ENCODE measurements around the gene PTX4. TPM values are rescaled to one million over a fixed set of nuclear protein-coding genes. Genes with fewer than 3 reads are reported as not detected.

The PTX4 gene
- total RNA-seq, 4 donors from 2014 or later = 0.40 TPM; not detected in 3

DNA sequence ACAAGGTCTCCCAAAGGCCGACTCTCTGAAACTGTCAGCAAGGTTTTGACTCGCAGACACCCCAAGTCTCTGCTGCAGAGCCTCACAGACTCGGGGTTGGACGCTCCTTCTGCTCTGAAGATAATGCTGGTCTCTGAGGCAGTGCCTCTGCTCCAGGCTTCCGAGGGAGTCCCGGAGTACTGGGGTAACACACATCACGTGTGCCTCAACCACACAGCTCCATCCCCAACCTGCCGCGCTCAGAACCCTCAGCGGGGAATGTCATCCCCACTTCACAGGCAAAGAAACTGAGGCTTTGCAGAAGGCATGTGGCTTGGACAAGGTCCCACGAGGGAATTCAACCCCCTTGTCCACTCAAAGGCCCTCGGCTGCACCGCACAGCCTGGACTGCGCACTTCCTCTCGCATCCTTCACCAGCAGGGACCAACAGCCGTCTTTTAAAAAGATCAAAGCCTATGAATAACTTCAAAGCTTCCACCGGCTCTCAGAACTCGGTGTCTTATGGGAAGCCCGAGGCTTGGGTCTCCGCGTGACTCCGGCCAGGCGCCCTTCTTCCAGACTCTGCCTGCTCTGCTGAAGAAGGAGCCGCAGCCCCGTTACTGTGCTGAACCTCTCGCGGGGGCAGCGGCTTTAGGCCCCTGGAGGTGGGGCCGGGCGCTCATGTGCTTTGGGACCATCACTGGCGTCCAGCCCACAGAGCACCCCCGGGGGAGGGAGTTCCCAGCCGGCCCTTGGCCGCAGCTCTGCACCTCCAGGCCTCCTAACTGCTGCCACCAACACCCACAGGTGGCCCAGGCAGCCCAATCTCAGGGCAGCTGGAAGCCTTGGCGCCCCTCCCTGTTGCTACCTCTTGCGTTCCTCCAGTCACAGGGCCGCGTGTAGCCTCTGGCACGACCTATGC lies 46.9 kb upstream of the PTX4 start:
- WGBS, 2 donors (ENCODE audit: low coverage in 1 of 2) = 56 to 60% methylated on average over 11 of the region's 39 CpGs
- Histone ChIP-seq H3K4me1 (peaks cover 0 to 88% (median 31%) of the 10 kb centered on the region in 3 donors), H3K9me3 (no peaks in the 10 kb centered on the region), H3K27ac (peak overlapping the region in 3 of 4 donors; percentile 83 to 92 (median 90)), H3K36me3 (peaks cover 0 to 57% of the 10 kb centered on the region in 2 donors), H3K4me3 (peak overlapping the region; percentile 46 to 67), H3K27me3 (no peaks in the 10 kb centered on the region)
- ATAC-seq = no peak
- no peak for TF ChIP-seq POLR2AphosphoS5 (IDR thresholded peaks at IDR 0.05)
- TF ChIP-seq POLR2A (IDR thresholded peaks at IDR 0.05) = no peak
- TF ChIP-seq, protein P1, sequence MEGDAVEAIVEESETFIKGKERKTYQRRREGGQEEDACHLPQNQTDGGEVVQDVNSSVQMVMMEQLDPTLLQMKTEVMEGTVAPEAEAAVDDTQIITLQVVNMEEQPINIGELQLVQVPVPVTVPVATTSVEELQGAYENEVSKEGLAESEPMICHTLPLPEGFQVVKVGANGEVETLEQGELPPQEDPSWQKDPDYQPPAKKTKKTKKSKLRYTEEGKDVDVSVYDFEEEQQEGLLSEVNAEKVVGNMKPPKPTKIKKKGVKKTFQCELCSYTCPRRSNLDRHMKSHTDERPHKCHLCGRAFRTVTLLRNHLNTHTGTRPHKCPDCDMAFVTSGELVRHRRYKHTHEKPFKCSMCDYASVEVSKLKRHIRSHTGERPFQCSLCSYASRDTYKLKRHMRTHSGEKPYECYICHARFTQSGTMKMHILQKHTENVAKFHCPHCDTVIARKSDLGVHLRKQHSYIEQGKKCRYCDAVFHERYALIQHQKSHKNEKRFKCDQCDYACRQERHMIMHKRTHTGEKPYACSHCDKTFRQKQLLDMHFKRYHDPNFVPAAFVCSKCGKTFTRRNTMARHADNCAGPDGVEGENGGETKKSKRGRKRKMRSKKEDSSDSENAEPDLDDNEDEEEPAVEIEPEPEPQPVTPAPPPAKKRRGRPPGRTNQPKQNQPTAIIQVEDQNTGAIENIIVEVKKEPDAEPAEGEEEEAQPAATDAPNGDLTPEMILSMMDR (IDR thresholded peaks at IDR 0.05) = no peak

DNA sequence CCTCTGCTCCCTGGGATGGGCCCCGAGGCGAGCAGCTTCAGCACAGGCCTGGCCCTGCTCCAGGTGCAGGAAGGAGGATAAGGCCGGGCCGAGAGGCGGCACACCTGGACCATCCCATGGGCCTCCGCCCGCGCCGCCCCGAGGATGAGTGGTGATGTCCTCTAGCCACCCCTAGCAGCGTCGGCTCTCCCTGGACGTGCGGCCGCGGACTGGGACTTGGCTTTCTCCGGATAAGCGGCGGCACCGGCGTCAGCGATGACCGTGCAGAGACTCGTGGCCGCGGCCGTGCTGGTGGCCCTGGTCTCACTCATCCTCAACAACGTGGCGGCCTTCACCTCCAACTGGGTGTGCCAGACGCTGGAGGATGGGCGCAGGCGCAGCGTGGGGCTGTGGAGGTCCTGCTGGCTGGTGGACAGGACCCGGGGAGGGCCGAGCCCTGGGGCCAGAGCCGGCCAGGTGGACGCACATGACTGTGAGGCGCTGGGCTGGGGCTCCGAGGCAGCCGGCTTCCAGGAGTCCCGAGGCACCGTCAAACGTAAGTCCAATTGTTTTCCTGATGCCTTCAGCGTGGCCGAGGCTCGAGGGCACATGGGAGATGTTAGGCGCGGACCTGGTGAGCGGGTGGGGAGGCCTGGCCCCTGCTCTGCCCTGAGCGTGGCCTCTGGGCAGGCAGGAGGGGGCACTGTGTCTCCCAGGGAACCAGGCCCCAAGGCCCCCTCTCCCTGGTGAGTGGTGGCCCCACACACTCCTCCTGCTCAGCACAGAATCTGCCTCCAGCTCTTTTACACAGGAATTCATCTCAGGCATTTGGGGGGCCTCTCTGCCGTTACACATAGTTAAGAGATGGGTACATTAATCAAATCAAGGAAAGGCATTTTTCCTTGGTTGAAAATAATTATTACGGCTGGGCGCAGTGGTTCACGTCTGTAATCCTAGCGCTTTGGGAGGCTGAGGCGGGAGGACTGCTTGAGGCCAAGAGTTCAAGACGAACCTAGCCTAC lies 45.6 kb upstream of the PTX4 start:
- no peak for ATAC-seq
- Histone ChIP-seq H3K36me3 (peaks cover 0 to 44% of the 10 kb centered on the region in 2 donors), H3K4me3 (peak overlapping the region; percentile 46 to 67), H3K27me3 (no peaks in the 10 kb centered on the region), H3K27ac (peak overlapping the region; percentile 74 to 92 (median 86)), H3K4me1 (peaks cover 0 to 85% (median 36%) of the 10 kb centered on the region in 3 donors), H3K9me3 (no peaks in the 10 kb centered on the region)
- 39 to 45% methylated on average over 5 to 7 of the region's 57 CpGs for WGBS, 2 donors (ENCODE audit: low coverage in 1 of 2)
- TF ChIP-seq, protein P1 (IDR thresholded peaks at IDR 0.05) = no peak
- TF ChIP-seq EP300 (IDR thresholded peaks at IDR 0.05) (no peak), POLR2A (IDR thresholded peaks at IDR 0.05) (no peak), POLR2AphosphoS5 (IDR thresholded peaks at IDR 0.05) (no peak)

DNA sequence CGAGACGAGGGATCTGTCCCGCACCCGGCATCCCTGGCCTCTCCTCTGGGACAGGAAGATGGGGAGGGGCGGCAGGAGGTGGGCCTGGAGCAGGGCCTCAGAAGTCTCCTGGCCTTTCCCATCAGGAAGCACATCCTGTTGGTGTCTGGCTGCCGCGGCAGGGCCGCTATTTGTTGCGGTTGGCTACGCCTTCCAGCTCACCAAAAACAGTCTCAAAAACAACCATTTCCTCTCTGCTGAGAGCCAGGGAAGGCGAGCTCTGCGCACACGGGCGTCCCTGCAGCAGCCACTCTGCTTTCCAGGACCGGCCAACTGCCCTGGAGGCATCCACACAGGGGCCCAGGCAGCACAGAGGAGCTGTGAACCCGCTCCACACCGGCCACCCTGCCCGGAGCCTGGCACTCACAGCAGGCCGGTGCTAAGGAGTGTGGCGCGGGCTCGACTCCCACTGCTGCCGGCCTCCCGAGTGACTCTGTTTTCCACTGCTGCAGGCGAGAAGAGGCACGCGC lies 44.8 kb upstream of the PTX4 start, which contains the start of gene TMEM204:
Gene TMEM204 (plus strand): TSS at position 224 of the 509 bp plus-strand sequence. CDS start 610 bp downstream, outside the sequence.
- Histone ChIP-seq H3K9me3 (no peaks in the 10 kb centered on the region), H3K27me3 (no peaks in the 10 kb centered on the region), H3K4me3 (peak within 1 kb of the TSS; percentile 46 to 67), H3K27ac (peak within 1 kb of the TSS; percentile 74 to 92 (median 86)), H3K36me3 (peaks cover 0 to 40% of the 10 kb centered on the region in 2 donors), H3K4me1 (peaks cover 0 to 78% (median 36%) of the 10 kb centered on the region in 3 donors)
- WGBS, 2 donors (ENCODE audit: low coverage in 1 of 2) = no CpG with 5 or more reads among the region's 27 CpGs
- TF ChIP-seq EP300 (IDR thresholded peaks at IDR 0.05) (no peak), POLR2AphosphoS5 (IDR thresholded peaks at IDR 0.05) (peak; percentile 67), POLR2A (IDR thresholded peaks at IDR 0.05) (peak; percentile 66 to 87)
- TF ChIP-seq, protein P1 (IDR thresholded peaks at IDR 0.05) = no peak
- ATAC-seq = peak; percentile 66

DNA sequence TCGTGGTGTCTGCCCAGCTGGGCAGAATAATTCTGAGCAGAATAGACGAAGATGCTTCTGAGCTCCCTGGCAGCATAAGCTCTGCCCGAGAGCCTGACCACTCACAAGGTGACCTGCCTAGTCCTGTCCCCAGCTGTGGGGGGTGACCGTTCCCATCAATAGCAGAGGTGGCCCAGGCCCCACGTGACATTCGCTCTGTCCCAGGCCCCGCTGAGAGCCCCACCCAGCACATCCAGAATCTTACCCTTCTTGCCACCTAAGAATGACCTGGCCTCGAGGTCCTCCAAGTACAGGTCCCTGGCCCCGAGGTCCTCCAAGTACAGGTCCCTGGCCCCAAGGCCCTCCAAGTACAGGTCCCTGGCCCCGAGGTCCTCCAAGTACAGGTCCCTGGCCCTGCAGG lies 44.0 kb upstream of the PTX4 start:
- peak overlapping the region; percentile 74 to 92 (median 86) for H3K27ac ChIP-seq
- 64% methylated on average over 4 of the region's 10 CpGs; no CpG with 5 or more reads in 1 of the 2 donors for WGBS, 2 donors (ENCODE audit: low coverage in 1 of 2)
- H3K4me3 ChIP-seq = peak overlapping the region in 1 of 2 donors; percentile 67
- H3K27me3 ChIP-seq = no peaks in the 10 kb centered on the region
- H3K36me3 ChIP-seq = peaks cover 0 to 33% of the 10 kb centered on the region in 2 donors
- TF ChIP-seq POLR2AphosphoS5 (IDR thresholded peaks at IDR 0.05) (no peak), EP300 (IDR thresholded peaks at IDR 0.05) (no peak), POLR2A (IDR thresholded peaks at IDR 0.05) (no peak)
- TF ChIP-seq, protein P1 (IDR thresholded peaks at IDR 0.05) = no peak
- ATAC-seq = no peak
- peaks cover 0 to 76% (median 32%) of the 10 kb centered on the region in 3 donors for H3K4me1 ChIP-seq
- H3K9me3 ChIP-seq = no peaks in the 10 kb centered on the region

Measured in gastroesophageal sphincter (tissue), 4 donors.